Measurements from ENCODE around the gene ATP2C2.

DNA sequence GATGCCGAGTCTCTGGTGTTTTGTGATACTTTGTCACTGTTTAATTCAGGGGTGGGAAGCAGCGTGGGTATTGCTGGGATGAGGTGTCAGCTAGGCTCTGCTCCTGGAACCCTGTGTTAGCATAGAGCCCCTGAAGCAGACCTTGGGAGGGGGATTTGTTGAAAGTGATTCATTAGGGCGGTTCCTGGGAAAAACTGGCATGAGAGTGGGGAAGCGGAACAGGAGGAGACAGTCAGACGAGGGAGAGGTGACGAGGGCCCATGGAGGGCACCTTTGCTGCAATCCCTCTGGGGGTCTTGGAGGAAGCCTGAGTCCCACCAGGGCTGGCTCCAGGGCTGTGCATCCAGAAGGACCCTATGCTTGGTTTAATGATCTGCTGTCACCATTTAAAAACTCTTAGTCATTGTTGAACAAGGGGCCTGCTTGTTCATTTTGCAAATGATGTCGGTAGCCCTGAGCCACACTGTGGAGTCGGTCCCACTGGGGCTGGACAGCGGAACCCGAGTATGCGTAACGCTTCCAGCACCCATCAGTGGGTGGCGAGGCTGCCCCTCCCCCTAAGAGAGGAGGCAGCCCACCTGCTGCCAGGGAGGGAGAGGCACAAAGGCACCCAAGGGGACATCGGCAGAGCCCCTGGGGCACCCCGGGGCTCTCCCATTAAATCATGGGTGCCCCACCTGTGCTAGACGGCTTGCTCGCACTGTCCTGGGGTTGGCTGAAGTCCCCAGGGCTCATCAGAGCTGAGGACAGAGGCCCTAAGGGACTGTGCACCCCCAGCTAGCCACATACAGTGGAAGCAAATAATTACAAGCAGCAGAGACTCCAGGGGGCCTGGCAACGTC is 38.3 kb upstream of the ATP2C2 start:
- TF ChIP-seq, protein P1, sequence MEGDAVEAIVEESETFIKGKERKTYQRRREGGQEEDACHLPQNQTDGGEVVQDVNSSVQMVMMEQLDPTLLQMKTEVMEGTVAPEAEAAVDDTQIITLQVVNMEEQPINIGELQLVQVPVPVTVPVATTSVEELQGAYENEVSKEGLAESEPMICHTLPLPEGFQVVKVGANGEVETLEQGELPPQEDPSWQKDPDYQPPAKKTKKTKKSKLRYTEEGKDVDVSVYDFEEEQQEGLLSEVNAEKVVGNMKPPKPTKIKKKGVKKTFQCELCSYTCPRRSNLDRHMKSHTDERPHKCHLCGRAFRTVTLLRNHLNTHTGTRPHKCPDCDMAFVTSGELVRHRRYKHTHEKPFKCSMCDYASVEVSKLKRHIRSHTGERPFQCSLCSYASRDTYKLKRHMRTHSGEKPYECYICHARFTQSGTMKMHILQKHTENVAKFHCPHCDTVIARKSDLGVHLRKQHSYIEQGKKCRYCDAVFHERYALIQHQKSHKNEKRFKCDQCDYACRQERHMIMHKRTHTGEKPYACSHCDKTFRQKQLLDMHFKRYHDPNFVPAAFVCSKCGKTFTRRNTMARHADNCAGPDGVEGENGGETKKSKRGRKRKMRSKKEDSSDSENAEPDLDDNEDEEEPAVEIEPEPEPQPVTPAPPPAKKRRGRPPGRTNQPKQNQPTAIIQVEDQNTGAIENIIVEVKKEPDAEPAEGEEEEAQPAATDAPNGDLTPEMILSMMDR (IDR thresholded peaks at IDR 0.05), result no peak
- TF ChIP-seq EZH2 (IDR thresholded peaks at IDR 0.05) (no peak), EZH2phosphoT487 (IDR thresholded peaks at IDR 0.05) (no peak)

Data from neural progenitor cell (in vitro differentiated cells).